HG02642 (cell line): Measurements from ENCODE around the gene GGTLC2.

ENCODE experiments used
- ATAC-seq: cut with Tn5 transposase; IDR thresholded peaks from one replicate; pipeline ENCODE4 v1.9.1; 2021; ENCODE audit warnings: mild to moderate bottlenecking; ENCODE audit not compliant: unreplicated experiment, poor library complexity

The GGTLC2 gene

DNA sequence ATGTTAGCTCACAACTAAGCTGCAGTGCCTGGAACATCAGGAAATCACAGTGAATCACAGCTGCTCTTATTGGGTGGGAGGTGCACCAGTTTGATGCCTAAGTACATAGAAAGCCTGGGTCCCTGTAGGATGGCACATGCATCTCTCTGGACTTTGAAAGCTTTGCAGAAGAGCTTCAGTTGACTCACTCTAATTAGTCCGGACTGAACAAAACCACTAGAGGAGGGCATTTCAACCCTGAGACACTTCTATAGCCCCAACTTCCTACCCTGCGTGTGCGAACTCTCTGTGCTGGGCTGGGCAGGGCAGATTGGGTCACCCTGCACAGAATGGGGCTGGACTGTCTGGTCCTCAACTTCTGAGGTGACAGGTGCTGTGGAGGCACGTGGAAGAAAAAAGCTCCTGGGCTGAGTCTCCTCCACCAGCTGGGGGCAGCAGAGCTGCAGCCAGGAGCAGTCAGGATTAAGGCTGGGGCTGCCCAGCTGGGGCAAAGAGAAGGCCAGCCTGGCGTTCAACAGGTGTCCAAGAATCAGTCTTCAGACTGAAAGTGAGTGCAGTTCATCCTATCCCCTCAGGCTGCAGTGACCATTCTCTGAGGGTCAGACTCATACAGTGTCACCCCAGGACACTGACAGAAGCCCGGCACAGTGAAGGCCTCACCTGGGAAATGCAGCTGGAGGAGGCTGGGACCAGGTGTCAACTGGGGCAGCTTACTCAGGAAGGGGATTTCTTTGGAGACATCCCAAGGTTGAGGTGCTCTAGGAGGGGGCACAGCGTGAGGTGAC, 22.1 kb downstream of the GGTLC2 start:
- no peak for ATAC-seq

- no peak for ATAC-seq
These were observed 23.8 kb downstream of the GGTLC2 start for GRCh38 chr22:22667966-22668880.

GRCh38 chr22:22669093-22669492, 24.7 kb downstream of the GGTLC2 start:
- ATAC-seq = no peak

DNA sequence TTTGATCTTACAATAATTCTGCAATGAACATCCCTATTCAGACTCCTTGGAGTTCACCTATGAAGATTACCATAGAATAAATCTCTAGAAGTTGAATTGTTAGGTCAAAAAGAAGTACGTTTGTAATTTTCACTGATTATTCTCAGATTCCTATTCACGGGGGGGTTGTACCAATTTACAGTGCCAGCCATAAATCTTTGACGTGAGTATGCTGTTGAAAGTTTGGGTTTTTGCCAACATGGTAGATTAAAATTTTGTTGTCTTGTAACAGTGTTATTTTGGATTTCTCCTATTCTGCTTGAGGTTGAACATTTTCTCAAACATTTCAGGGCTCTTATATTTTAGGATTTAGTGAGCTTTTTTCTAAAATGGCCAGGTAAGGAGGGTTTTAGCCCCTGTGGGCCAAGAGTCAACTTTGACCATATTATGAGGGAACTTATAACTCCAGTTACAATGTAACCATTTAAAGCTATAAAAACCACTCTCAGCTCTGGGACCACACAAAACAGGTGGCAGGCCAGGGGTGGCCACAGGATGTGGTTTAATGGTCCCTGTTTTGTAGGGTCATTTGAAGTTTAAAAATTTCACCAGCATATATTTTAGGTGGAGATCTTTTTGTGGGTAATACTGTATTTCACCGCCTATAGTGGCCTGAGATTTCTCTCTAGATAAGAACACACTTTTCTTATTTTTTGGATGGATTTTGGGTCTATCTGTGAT, 25.8 kb downstream of the GGTLC2 start:
- ATAC-seq = no peak

DNA sequence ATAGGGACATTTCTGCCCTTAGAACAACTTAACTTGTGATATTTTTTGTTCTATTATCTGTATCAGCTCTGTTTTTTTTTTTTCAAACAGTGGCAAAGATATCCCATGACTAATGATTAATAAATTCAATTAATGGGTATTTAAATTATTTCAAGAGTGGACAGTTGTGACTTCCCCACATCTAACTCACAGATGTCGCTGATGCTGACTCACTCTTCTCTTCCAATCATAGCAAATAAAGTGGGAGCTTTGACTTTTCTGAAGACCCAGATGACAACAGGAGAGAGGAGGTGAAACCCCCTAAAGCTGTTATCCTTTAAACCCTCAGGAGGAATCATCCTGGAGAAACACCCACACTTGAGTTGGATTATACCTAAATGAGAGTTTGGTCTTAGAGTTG, 27.1 kb downstream of the GGTLC2 start:
- ATAC-seq = no peak

- no peak for ATAC-seq
These were observed 28.7 kb downstream of the GGTLC2 start for GRCh38 chr22:22673099-22673498.

- no peak for ATAC-seq
These were observed 29.2 kb downstream of the GGTLC2 start for GRCh38 chr22:22673628-22674027.

DNA sequence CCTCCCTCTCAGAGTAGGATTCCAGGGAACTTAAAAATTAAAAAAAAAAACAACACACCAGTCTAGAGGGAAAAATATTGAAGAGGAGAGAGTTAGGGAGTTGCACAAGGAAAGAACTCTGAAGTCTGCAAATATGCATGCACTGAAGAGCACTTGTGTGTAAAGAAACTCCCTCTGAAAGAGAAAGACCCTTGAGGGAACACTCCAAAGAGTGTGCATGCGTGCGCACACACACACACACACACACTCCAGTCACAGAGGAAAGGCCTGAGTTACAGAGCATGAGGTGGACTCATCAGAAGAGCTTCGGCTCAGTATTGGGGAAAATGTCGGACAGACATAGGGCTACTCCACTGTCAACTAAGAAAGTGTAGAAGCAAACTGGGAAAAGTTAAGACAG, 30.1 kb downstream of the GGTLC2 start:
- ATAC-seq = no peak

- ATAC-seq = no peak
These were observed 34.6 kb downstream of the GGTLC2 start for GRCh38 chr22:22678970-22679369.

GRCh38 chr22:22680396-22680795, 36.0 kb downstream of the GGTLC2 start:
- no peak for ATAC-seq

GRCh38 chr22:22681221-22681739, 36.9 kb downstream of the GGTLC2 start:
- no peak for ATAC-seq

GRCh38 chr22:22682196-22682595, 37.8 kb downstream of the GGTLC2 start:
- no peak for ATAC-seq

GRCh38 chr22:22682807-22683667, 38.6 kb downstream of the GGTLC2 start:
- no peak for ATAC-seq

GRCh38 chr22:22683668-22684361, 39.4 kb downstream of the GGTLC2 start:
- ATAC-seq = no peak

- ATAC-seq = no peak
These were observed 40.5 kb downstream of the GGTLC2 start for GRCh38 chr22:22684580-22685561.

GRCh38 chr22:22685586-22685985, 41.2 kb downstream of the GGTLC2 start:
- ATAC-seq = no peak

- ATAC-seq = peak; percentile 57
These were observed 42.0 kb downstream of the GGTLC2 start for GRCh38 chr22:22686202-22687115.
